ENCODE data around the gene ASB6.

DNA sequence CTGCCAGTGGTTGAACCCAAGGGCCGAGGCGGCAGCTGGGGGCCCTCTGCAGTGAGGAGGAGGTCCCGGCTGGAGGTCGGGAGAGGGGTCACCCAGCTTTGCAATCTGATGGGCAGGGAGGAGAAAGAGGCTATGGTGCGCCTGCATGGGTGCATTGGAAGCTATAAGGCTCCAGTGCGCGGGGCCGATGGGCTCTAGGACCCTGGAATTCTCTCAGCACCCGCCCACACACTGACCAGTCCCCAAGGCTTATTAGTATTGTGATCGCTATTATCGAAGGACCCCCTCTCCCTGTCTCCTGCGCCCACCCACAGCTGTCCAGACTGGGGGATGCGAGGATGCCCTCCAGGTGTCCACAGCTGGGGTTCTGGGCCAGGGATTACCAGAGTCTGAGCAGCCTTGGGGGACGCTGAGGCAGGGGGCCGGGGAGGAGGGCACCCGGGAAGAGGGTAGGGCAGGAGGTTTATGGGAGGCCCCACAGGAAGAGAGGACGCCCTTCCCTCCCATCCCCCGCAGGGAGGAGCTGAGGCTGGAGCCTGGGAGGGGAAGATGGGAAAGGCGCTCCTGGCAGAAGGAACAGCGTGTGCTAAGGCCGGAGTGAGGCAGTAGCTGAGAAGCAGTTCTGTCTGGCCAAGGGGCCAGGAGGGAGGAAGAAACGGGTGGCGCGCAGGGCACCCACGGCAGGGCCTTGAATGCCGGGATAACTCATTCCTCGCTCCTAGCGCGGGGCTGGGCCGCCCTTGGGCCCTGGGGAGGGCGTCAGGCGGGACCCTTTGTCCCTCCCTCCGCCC lies 45.2 kb downstream of the ASB6 start:
- TF ChIP-seq, protein P1, sequence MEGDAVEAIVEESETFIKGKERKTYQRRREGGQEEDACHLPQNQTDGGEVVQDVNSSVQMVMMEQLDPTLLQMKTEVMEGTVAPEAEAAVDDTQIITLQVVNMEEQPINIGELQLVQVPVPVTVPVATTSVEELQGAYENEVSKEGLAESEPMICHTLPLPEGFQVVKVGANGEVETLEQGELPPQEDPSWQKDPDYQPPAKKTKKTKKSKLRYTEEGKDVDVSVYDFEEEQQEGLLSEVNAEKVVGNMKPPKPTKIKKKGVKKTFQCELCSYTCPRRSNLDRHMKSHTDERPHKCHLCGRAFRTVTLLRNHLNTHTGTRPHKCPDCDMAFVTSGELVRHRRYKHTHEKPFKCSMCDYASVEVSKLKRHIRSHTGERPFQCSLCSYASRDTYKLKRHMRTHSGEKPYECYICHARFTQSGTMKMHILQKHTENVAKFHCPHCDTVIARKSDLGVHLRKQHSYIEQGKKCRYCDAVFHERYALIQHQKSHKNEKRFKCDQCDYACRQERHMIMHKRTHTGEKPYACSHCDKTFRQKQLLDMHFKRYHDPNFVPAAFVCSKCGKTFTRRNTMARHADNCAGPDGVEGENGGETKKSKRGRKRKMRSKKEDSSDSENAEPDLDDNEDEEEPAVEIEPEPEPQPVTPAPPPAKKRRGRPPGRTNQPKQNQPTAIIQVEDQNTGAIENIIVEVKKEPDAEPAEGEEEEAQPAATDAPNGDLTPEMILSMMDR (IDR thresholded peaks at IDR 0.05): no peak
- TF ChIP-seq POLR2A (IDR thresholded peaks at IDR 0.05): no peak

Measured in right lobe of liver (tissue), 4 donors.